Suprapubic skin (tissue), 4 donors: ENCODE data around the gene MFAP2. TPM values are rescaled to one million over a fixed set of nuclear protein-coding genes. Genes with fewer than 3 reads are reported as not detected.
"Not testable (repeated sequence)": the region's sequence is repeated elsewhere in the genome, so short reads cannot be mapped to it uniquely, and the experiment has no call there.

Experiments
- DNase-seq, 2 donors: peaks; one replicate each; pipeline ENCODE4 v3.0.0-alpha.2; 2019; ENCODE audit warnings: low spot score in 2 of 2
- H3K27ac ChIP-seq: fragments of 200-600 bp; sonication (generic); one replicate; pipeline ENCODE4 v1.5.1; 2019
- H3K27me3 ChIP-seq: fragments of 200-600 bp; sonication (generic); one replicate; pipeline ENCODE4 v1.5.1; 2019
- H3K36me3 ChIP-seq: fragments of 200-600 bp; sonication (generic); one replicate; pipeline ENCODE4 v1.5.1; 2019
- H3K4me1 ChIP-seq: fragments of 200-600 bp; sonication (generic); one replicate; pipeline ENCODE4 v1.5.1; 2019
- H3K4me3 ChIP-seq: fragments of 200-600 bp; sonication (generic); one replicate; pipeline ENCODE4 v1.5.1; 2019; ENCODE audit warnings: mild to moderate bottlenecking
- H3K9me3 ChIP-seq: fragments of 200-600 bp; sonication (generic); one replicate; pipeline ENCODE4 v1.5.1; 2019
- EP300 ChIP-seq: sonication (generic); formaldehyde crosslinking; IDR thresholded peaks from one replicate; pipeline ENCODE4 v1.6.1; 2017; ENCODE audit warnings: antibody characterized with exemption
- POLR2A ChIP-seq, 2 donors: fragments of 450-650 bp; IDR thresholded peaks; one replicate each; pipeline ENCODE4 v1.6.1; 2017; ENCODE audit warnings: antibody characterized with exemption in 2 of 2, mild to moderate bottlenecking in 2 of 2, moderate library complexity in 2 of 2
- POLR2AphosphoS5 ChIP-seq, 3 donors: sonication (generic); formaldehyde crosslinking; IDR thresholded peaks; one replicate each; pipeline ENCODE4 v1.6.1; 2017; ENCODE audit warnings: antibody characterized with exemption in 3 of 3
- WGBS: methylation state at CpG from one replicate; pipeline ENCODE4 v1.1.5; 2018; 5-methylcytosine and 5-hydroxymethylcytosine counted together
- total RNA-seq, 4 donors: library from RNA; depleted of rRNA; stranded (reverse); fragments of >200 nt; gene quantifications; one replicate each; pipeline ENCODE4 v1.1.0, GENCODE V29; 2016
- TF ChIP-seq, protein P1 (sequence below), 2 donors: fragments of 200-600 bp in 1 of 2; fragments of 450-650 bp in 1 of 2; sonication (generic) in 1 of 2; IDR thresholded peaks; one replicate each; pipeline ENCODE4 v1.5.1; 2016 to 2019; ENCODE audit warnings: antibody characterized with exemption in 2 of 2, mild to moderate bottlenecking in 1 of 2, moderate library complexity in 1 of 2

The MFAP2 gene
- total RNA-seq, 4 donors from 2014 or later, result 5.6 to 8.3 (median 7.1) TPM

DNA sequence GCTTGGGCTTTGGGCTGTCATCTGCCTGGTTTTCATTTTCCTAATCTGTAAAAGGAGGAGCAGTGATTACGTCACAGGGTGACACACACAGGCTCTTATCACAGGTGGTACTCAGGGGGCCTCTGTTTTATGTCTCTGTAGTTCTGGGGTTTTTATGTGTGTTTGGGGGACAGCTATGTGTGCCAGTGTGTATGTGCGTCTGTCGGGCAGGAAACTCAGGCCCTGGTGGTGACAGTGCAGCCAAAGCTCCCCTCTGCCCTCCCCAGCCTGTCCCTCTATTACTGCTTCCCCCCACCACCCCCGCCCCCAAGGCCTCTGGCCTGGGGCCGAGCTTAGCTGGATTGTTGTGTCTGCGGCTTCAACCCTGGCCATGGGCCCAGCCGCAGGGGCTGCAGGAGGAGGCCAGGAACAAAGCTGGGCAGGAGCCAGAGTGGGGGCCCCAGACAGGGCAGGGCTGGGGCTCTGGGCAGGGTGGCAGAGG is 13.3 kb downstream of the MFAP2 start:
- Histone ChIP-seq H3K27me3 (no peaks in the 10 kb centered on the region), H3K9me3 (no peaks in the 10 kb centered on the region), H3K4me3 (no peak overlapping the region), H3K36me3 (peaks cover 21% of the 10 kb centered on the region), H3K4me1 (peaks cover 4% of the 10 kb centered on the region), H3K27ac (no peak overlapping the region)
- 44% methylated on average over 7 of the region's 7 CpGs for WGBS
- no peak for TF ChIP-seq POLR2A (IDR thresholded peaks at IDR 0.05)
- TF ChIP-seq EP300, result no peak
- TF ChIP-seq, protein P1, sequence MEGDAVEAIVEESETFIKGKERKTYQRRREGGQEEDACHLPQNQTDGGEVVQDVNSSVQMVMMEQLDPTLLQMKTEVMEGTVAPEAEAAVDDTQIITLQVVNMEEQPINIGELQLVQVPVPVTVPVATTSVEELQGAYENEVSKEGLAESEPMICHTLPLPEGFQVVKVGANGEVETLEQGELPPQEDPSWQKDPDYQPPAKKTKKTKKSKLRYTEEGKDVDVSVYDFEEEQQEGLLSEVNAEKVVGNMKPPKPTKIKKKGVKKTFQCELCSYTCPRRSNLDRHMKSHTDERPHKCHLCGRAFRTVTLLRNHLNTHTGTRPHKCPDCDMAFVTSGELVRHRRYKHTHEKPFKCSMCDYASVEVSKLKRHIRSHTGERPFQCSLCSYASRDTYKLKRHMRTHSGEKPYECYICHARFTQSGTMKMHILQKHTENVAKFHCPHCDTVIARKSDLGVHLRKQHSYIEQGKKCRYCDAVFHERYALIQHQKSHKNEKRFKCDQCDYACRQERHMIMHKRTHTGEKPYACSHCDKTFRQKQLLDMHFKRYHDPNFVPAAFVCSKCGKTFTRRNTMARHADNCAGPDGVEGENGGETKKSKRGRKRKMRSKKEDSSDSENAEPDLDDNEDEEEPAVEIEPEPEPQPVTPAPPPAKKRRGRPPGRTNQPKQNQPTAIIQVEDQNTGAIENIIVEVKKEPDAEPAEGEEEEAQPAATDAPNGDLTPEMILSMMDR (IDR thresholded peaks at IDR 0.05), result no peak
- TF ChIP-seq POLR2AphosphoS5 (IDR thresholded peaks at IDR 0.05), result no peak
- no peak for DNase-seq

DNA sequence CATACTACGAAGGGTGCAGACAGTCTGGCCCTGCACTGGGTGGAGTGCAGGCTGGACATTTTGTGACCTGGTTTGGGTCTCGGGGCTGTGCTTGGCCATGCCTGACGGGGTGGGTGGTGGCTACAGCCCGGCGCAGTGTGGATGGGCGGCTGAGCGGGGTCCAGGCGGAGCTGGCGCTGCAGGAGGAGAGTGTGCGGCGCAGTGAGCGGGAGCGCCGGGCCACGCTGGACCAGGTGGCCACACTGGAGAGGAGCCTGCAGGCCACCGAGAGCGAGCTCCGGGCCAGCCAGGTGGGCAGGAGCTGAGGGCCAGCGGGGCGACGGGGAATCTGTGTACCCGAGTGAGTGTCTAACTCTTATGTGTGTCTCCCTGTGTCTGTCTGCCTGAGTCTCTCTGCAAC is 14.1 kb downstream of the MFAP2 start:
- Histone ChIP-seq H3K27ac (no peak overlapping the region), H3K36me3 (peaks cover 21% of the 10 kb centered on the region), H3K9me3 (no peaks in the 10 kb centered on the region), H3K4me1 (peaks cover 1% of the 10 kb centered on the region), H3K4me3 (no peak overlapping the region), H3K27me3 (no peaks in the 10 kb centered on the region)
- no peak for DNase-seq
- TF ChIP-seq EP300 (no peak), POLR2AphosphoS5 (IDR thresholded peaks at IDR 0.05) (no peak), POLR2A (IDR thresholded peaks at IDR 0.05) (no peak)
- TF ChIP-seq, protein P1 (IDR thresholded peaks at IDR 0.05), result no peak
- WGBS, result 97% methylated on average over 12 of the region's 22 CpGs

DNA sequence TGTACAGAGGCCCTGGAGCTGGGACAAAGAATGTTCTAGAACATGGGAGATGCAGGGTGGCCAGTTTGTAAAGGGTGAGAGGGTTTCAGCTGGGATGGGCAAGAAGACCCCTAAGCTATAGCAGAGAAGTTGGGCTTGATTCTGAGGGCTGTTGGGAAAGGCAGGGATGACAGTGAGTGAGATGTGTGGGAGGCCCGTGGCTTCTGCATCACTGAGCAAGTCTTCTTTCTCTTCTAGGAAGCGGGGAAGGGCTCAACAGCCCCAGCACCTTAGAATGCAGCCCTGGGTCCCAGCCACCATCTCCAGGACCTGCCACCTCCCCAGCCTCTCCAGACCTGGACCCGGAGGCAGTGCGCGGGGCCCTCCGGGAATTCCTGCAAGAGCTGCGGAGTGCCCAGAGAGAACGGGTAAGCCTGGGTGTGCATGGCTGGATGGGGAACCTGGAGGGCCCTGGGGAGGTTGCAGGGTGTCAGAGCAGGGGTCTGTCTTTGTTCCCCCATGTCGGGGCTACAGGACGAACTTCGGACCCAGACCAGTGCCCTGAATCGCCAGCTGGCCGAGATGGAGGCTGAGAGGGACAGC is 14.8 kb downstream of the MFAP2 start:
- TF ChIP-seq POLR2AphosphoS5 (IDR thresholded peaks at IDR 0.05) (no peak), POLR2A (IDR thresholded peaks at IDR 0.05) (no peak)
- WGBS, result 94% methylated on average over 13 of the region's 13 CpGs

DNA sequence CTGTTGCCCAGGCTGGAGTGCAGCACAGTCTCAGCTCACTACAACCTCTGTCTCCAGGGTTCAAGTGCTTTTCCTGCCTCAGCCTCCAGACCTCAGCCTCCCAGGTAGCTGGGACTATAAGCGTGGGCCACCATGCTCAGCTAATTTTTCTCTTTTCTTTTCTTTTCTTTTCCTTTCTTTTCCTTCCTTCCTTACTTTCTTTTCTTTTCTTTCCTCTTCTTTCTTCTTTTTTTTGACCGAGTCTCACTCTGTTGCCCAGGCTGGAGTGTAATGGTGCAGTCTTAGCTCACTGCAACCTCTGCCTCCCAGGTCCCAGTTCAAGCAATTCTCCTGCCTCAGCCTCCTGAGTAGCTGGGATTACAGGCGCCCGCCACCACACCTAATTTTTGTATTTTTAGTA is 16.3 kb downstream of the MFAP2 start:
- H3K27me3 ChIP-seq, H3K9me3 ChIP-seq, H3K4me3 ChIP-seq, DNase-seq, H3K27ac ChIP-seq: not testable (repeated sequence)
- WGBS, result over 99% methylated on average over 4 of the region's 4 CpGs
- peaks cover 21% of the 10 kb centered on the region for H3K36me3 ChIP-seq
- H3K4me1 ChIP-seq, result peaks cover 11% of the 10 kb centered on the region

More for the DNA sequence above, 14.8 kb downstream of the MFAP2 start:
- no peaks in the 10 kb centered on the region for H3K9me3 ChIP-seq
- peaks cover 8% of the 10 kb centered on the region for H3K4me1 ChIP-seq
- no peak for DNase-seq
- H3K36me3 ChIP-seq, result peaks cover 21% of the 10 kb centered on the region
- H3K27me3 ChIP-seq, result no peaks in the 10 kb centered on the region
- no peak overlapping the region for H3K27ac ChIP-seq
- no peak overlapping the region for H3K4me3 ChIP-seq

DNA sequence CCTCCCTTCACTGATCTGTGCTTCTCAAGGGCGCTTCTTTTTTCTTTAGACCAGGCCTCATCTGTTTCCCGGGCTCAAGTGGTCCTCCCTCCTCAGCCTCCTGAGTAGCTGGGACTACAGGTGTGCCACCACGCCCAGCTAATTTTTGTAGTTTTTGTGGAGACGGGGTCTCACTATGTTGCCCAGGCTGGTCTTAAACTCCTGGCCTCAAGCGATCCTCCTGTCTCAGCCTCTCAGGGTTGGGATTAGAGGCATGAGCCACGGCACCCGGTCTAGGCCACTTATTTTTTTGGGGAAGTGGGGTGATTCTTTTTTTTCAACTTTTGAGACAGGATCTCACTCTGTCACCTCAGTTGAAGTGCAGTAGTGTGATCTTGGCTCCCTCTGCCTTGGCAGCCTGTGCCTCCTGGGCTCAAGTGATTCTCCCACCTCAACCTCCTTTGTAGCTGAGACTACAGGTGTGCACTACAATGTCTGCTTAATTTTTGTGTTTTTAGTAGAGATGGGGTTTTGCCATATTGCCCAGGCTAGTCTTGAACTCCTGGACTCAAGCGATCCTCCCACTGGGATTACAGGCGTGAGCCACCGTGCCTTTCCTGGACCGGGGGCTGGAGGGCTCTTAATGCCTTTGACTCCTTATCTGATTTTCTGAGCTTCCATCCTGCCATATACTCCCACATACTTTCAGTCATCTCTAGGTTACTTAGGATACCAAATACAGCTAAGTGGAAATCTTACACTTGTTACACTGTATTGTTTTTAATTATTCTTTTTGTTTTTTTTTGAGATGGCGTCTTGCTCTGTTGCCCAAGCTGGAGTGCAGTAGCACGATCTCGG is 18.9 kb downstream of the MFAP2 start:
- Histone ChIP-seq H3K27me3 (no peaks in the 10 kb centered on the region), H3K4me1 (peaks cover 11% of the 10 kb centered on the region), H3K4me3 (peak overlapping the region; percentile 53), H3K9me3 (no peaks in the 10 kb centered on the region), H3K36me3 (peaks cover 26% of the 10 kb centered on the region), H3K27ac (peak overlapping the region; percentile 46)
- TF ChIP-seq, protein P1 (IDR thresholded peaks at IDR 0.05), result no peak
- no peak for TF ChIP-seq POLR2AphosphoS5 (IDR thresholded peaks at IDR 0.05)
- no peak for TF ChIP-seq EP300
- no peak for TF ChIP-seq POLR2A (IDR thresholded peaks at IDR 0.05)
- 88% methylated on average over 14 of the region's 14 CpGs for WGBS
- DNase-seq, result no peak

DNA sequence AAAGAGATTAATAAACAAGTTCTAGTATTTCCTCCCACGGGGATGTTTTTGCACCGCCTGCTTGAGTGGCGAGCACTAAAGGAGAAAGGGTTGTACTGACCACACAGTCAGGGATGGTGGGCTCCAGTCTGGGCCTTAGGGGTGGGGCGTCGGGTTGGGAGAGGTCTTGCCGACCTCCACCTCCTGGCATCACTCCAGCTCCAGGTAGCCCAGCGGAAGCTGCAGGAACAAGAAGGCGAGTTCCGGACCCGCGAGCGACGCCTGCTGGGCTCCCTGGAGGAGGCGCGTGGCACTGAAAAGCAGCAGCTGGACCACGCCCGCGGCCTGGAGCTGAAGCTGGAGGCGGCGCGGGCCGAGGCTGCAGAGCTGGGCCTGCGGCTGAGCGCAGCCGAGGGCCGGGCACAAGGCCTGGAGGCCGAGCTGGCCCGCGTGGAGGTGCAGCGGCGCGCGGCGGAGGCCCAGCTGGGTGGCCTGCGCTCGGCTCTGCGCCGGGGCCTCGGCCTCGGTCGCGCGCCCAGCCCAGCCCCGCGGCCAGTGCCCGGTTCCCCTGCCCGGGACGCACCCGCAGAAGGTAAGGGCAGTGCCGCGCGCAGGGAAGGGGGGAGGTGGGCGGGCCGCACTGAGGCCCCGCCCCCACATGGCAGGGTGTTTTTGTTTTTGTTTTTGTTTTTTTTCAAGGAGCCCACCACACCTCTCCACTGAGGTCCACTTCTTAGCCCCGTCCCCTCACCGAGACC is 19.7 kb downstream of the MFAP2 start:
- Histone ChIP-seq H3K27me3 (no peaks in the 10 kb centered on the region), H3K27ac (peak overlapping the region; percentile 46), H3K4me3 (peak overlapping the region; percentile 53), H3K36me3 (peaks cover 23% of the 10 kb centered on the region), H3K4me1 (peaks cover 11% of the 10 kb centered on the region), H3K9me3 (no peaks in the 10 kb centered on the region)
- WGBS, result 8% methylated on average over 23 of the region's 57 CpGs
- TF ChIP-seq POLR2AphosphoS5 (IDR thresholded peaks at IDR 0.05), result no peak
- TF ChIP-seq, protein P1 (IDR thresholded peaks at IDR 0.05), result peak; percentile 17 to 78
- DNase-seq, result peak; percentile 90 to 94
